ENCODE results near the gene STAC2. TPM values are rescaled to one million over a fixed set of nuclear protein-coding genes. Genes with fewer than 3 reads are reported as not detected.

STAC2 gene
- total RNA-seq, 1 experiment from 2014 or later, result 1.2 TPM

DNA sequence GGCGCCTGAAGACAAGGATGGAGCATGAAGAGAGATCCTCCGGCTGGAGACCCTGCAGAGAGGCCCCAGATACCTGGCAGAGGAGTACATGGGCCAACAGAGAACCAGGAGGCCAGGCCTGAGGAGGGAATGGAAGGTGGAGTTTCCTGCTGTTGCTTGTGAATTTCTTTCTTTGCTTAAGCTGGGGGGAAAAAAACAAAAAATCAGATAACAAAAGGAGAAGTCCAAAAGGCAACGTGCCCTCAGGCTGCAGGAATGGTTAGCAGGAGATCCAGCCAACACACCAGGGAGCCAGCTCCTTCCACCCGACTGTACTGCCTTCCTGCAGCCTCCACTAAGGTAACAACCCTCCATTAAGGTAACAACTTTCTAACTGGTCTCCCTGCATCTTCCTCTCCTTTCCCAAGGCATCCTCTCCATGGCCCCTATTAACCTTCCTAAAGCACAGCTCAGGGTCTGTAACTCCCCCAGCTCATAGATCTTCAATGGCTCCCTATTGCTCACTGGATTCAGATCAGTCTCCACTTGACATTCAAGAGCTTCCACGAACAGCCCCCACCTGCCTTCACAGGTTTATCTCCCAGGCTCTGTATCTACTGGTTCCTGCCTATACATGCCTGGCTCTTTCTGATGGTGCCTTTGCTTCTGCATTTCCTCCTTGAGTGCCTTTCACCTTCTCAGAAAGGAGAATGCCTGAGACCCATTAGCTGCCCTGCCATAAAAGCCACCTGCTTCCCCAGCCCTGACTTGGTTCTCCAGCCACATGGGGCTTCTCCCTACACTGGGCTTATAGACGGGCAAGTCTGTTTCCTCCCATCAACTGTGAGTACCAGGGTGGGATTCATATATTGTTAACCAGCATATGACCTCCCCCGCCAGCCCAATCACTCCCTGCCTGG, 59.1 kb downstream of the STAC2 start:
- no peak overlapping the region for H3K4me3 Mint-ChIP-seq (ENCODE audit: unreplicated experiment)
- no peak overlapping the region for H3K27ac Mint-ChIP-seq (ENCODE audit: low read depth, unreplicated experiment)
- intact Hi-C loops (cut with micrococcal nuclease), result no loop called here
- TF ChIP-seq, protein P1, sequence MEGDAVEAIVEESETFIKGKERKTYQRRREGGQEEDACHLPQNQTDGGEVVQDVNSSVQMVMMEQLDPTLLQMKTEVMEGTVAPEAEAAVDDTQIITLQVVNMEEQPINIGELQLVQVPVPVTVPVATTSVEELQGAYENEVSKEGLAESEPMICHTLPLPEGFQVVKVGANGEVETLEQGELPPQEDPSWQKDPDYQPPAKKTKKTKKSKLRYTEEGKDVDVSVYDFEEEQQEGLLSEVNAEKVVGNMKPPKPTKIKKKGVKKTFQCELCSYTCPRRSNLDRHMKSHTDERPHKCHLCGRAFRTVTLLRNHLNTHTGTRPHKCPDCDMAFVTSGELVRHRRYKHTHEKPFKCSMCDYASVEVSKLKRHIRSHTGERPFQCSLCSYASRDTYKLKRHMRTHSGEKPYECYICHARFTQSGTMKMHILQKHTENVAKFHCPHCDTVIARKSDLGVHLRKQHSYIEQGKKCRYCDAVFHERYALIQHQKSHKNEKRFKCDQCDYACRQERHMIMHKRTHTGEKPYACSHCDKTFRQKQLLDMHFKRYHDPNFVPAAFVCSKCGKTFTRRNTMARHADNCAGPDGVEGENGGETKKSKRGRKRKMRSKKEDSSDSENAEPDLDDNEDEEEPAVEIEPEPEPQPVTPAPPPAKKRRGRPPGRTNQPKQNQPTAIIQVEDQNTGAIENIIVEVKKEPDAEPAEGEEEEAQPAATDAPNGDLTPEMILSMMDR (IDR thresholded peaks at IDR 0.05; ENCODE audit: unreplicated experiment), result no peak
- H3K36me3 Mint-ChIP-seq (ENCODE audit: insufficient read depth, unreplicated experiment), result no peaks in the 10 kb centered on the region
- ChIA-PET CTCF (interaction anchor here (0.5 to 5.1 kb wide), 8 partner anchors 9 to 208 kb away, joined by 3 to 44 read pairs (median 4); no protein-coding TSS in a partner anchor), POLR2A (interaction anchor here (0.5 to 1.5 kb wide), 5 partner anchors 12 to 461 kb away, joined by 3 read pairs; partner anchors contain the start of gene CDK12)
- no TSS peak for BruUV-seq (replicated peaks)
- no peaks in the 10 kb centered on the region for H3K9me3 Mint-ChIP-seq (ENCODE audit: unreplicated experiment)
- peaks cover 22% of the 10 kb centered on the region for H3K27me3 Mint-ChIP-seq (ENCODE audit: insufficient read depth, unreplicated experiment)
- H3K4me1 Mint-ChIP-seq (ENCODE audit: insufficient read depth, unreplicated experiment), result peaks cover 18% of the 10 kb centered on the region
- no peak for DNase-seq (ENCODE audit: unreplicated experiment)

GRCh38 chr17:39165841-39166349, 59.9 kb downstream of the STAC2 start, which contains the start of gene ARL5C:
TSS of gene ARL5C (minus strand) at chr17:39166161. CDS start at chr17:39165760, 401 bp downstream.
- TF ChIP-seq, protein P1 (IDR thresholded peaks at IDR 0.05; ENCODE audit: unreplicated experiment), result no peak
- Mint-ChIP-seq H3K36me3 (ENCODE audit: insufficient read depth, unreplicated experiment) (no peaks in the 10 kb centered on the region), H3K4me1 (ENCODE audit: insufficient read depth, unreplicated experiment) (peaks cover 18% of the 10 kb centered on the region), H3K9me3 (ENCODE audit: unreplicated experiment) (no peaks in the 10 kb centered on the region), H3K27ac (ENCODE audit: low read depth, unreplicated experiment) (no peak within 1 kb of the TSS), H3K4me3 (ENCODE audit: unreplicated experiment) (no peak within 1 kb of the TSS), H3K27me3 (ENCODE audit: insufficient read depth, unreplicated experiment) (peaks cover 22% of the 10 kb centered on the region)
- no TSS peak for BruUV-seq (replicated peaks)
- ChIA-PET POLR2A (interaction anchor here (0.5 to 0.7 kb wide), 2 partner anchors 36 to 460 kb away, joined by 3 read pairs; no protein-coding TSS in a partner anchor), CTCF (interaction anchor here (0.6 to 5.1 kb wide), 3 partner anchors 10 to 91 kb away, joined by 3 to 44 read pairs (median 4); no protein-coding TSS in a partner anchor)
- DNase-seq (ENCODE audit: unreplicated experiment), result no peak
- intact Hi-C loops (cut with micrococcal nuclease), result no loop called here

DNA sequence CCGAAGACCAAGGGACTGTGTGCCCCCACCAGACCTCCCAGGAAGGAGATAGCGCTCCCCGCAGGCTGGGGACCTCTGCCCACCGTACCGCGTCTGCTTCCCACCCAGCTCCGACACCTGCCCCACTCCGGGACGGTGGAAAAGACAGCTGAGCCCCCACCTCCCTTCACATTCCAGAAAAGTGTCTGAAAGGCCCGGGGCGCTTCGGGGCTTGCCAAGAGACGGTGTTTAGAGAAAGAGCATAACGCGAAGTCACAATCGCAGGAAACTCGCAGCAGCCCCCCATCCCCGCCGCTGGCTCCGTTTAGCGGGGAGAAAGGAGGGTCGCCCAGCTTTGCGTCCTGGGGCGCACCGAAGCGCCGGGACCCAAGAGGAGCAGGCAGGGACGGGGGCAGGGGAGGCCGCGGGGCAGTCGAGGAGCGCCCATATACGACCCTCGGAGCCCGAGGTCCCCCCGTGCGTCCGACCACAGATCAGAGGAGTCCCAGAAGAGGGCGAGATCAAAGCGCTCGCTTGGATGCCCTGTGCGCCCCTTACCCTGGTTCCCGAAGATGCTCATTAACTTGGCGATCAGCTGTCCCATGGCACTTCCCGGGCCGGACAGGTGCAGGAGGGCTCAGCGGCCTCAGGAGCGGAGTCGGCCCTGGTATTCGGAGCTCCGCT, 60.4 kb downstream of the STAC2 start:
- TF ChIP-seq, protein P1 (IDR thresholded peaks at IDR 0.05; ENCODE audit: unreplicated experiment), result no peak
- Mint-ChIP-seq H3K27me3 (ENCODE audit: insufficient read depth, unreplicated experiment) (peaks cover 22% of the 10 kb centered on the region), H3K9me3 (ENCODE audit: unreplicated experiment) (no peaks in the 10 kb centered on the region), H3K4me1 (ENCODE audit: insufficient read depth, unreplicated experiment) (peaks cover 18% of the 10 kb centered on the region), H3K27ac (ENCODE audit: low read depth, unreplicated experiment) (no peak overlapping the region), H3K4me3 (ENCODE audit: unreplicated experiment) (no peak overlapping the region), H3K36me3 (ENCODE audit: insufficient read depth, unreplicated experiment) (no peaks in the 10 kb centered on the region)
- DNase-seq (ENCODE audit: unreplicated experiment), result no peak
- no TSS peak for BruUV-seq (replicated peaks)
- ChIA-PET POLR2A (interaction anchor here (1.2 to 3.1 kb wide), 2 partner anchors 12 to 34 kb away, joined by 3 to 15 read pairs; partner anchors contain the start of gene RPL19), CTCF (interaction anchor here (0.6 to 5.1 kb wide), 16 partner anchors 11 to 415 kb away, joined by 3 to 44 read pairs (median 4); no protein-coding TSS in a partner anchor)
- intact Hi-C loops (cut with micrococcal nuclease), result no loop called here

All from MCF 10A (cell line).